SK-N-SH treated with all-trans-retinoic acid at 6 μM for 48 hours (cell line): ENCODE measurements around the gene NATD1.

Source experiments
- ARNTL ChIP-seq: fragments of 450-650 bp; formaldehyde crosslinking; IDR thresholded peaks from 2 replicates; pipeline ENCODE4 v1.5.0; 2020; ENCODE audit warnings: low read depth, mild to moderate bottlenecking, moderate library complexity, borderline replicate concordance
- BACH2 ChIP-seq: fragments of 250-450 bp; sonication (Bioruptor Pico); IDR thresholded peaks from 2 replicates; pipeline ENCODE4 v1.9.0; 2021; ENCODE audit warnings: mild to moderate bottlenecking, borderline replicate concordance
- CSRNP3 ChIP-seq: fragments of 250-450 bp; sonication (Bioruptor Pico); IDR thresholded peaks from 2 replicates; pipeline ENCODE4 v1.5.1; 2021; ENCODE audit warnings: mild to moderate bottlenecking, moderate library complexity
- PPARA ChIP-seq: fragments of 250-450 bp; sonication (Bioruptor Pico); IDR thresholded peaks from 2 replicates; pipeline ENCODE4 v1.5.0; 2020; ENCODE audit warnings: mild to moderate bottlenecking, borderline replicate concordance
- RARB ChIP-seq: fragments of 250-450 bp; sonication (Bioruptor Pico); IDR thresholded peaks from 2 replicates; pipeline ENCODE4 v1.8.0; 2021; ENCODE audit warnings: mild to moderate bottlenecking, moderate library complexity
- ZC3H10 ChIP-seq: fragments of 250-450 bp; sonication (Bioruptor Pico); IDR thresholded peaks from 2 replicates; pipeline ENCODE4 v1.5.1; 2021; ENCODE audit warnings: mild to moderate bottlenecking, moderate library complexity
- ZFP3 ChIP-seq: fragments of 250-450 bp; sonication (Bioruptor Pico); IDR thresholded peaks from 2 replicates; pipeline ENCODE4 v1.5.0; 2020; ENCODE audit warnings: mild to moderate bottlenecking, moderate library complexity
- TF ChIP-seq, protein P1 (sequence below): fragments of 250-450 bp; sonication (Bioruptor Pico); IDR thresholded peaks from 2 replicates; pipeline ENCODE4 v1.8.0; 2020; ENCODE audit warnings: mild to moderate bottlenecking, moderate library complexity, borderline replicate concordance

GRCh38 chr17:21214777-21215541 is 38.3 kb downstream of the NATD1 start:
- TF ChIP-seq CSRNP3 (CRISPR knock-in tag) (no peak), BACH2 (CRISPR knock-in tag) (no peak), RARB (CRISPR knock-in tag) (no peak), PPARA (CRISPR knock-in tag) (no peak), ZC3H10 (CRISPR knock-in tag) (no peak), ZFP3 (CRISPR knock-in tag) (no peak), ARNTL (no peak)
- TF ChIP-seq, protein P1, sequence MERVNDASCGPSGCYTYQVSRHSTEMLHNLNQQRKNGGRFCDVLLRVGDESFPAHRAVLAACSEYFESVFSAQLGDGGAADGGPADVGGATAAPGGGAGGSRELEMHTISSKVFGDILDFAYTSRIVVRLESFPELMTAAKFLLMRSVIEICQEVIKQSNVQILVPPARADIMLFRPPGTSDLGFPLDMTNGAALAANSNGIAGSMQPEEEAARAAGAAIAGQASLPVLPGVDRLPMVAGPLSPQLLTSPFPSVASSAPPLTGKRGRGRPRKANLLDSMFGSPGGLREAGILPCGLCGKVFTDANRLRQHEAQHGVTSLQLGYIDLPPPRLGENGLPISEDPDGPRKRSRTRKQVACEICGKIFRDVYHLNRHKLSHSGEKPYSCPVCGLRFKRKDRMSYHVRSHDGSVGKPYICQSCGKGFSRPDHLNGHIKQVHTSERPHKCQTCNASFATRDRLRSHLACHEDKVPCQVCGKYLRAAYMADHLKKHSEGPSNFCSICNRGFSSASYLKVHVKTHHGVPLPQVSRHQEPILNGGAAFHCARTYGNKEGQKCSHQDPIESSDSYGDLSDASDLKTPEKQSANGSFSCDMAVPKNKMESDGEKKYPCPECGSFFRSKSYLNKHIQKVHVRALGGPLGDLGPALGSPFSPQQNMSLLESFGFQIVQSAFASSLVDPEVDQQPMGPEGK (CRISPR knock-in tag), result no peak
